NT2/D1 (cell line): ENCODE results near the gene MYO1E.

Experiments
- YY1 ChIP-seq: IDR thresholded peaks from 2 replicates; pipeline ENCODE4 v1.6.1; 2011; ENCODE audit not compliant: insufficient read length, insufficient read depth
- ZNF274 ChIP-seq: IDR thresholded peaks from 2 replicates; pipeline ENCODE4 v1.6.1; 2011; ENCODE audit warnings: mild to moderate bottlenecking, low read depth, low read length

GRCh38 chr15:59352189-59352588, 20.5 kb downstream of the MYO1E start:
- TF ChIP-seq YY1 (no peak), ZNF274 (no peak)
